ENCODE results near the gene NCKAP5.

The NCKAP5 gene

GRCh38 chr2:133573491-133574162 lies 5.4 kb upstream of the NCKAP5 start:
- no peak for DNase-seq

DNA sequence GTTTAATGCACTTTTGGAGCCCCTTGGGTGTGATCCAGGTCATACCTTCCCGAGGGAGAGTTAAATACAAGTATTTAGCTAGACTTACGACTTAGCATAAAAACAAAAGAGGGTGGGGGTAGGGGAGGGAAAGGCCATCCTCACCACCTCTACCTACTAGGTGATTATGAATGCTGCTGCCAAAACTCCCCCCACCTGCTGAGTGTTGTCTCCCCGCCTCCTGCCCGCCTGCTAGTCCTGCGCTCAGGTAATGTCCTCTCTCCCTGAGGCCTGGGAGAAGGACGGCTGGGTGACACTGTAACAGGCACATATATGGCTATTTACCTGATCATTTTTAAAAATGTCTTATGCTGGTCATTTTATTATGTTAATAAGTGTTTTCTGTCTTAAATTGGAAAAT lies 3.0 kb upstream of the NCKAP5 start:
- DNase-seq: no peak

- no peak for DNase-seq
These were observed 2.3 kb upstream of the NCKAP5 start for GRCh38 chr2:133570542-133570941.

GRCh38 chr2:133569286-133569830 lies 1.1 kb upstream of the NCKAP5 start:
- DNase-seq: no peak

- no peak for DNase-seq
These were observed 335 bp upstream of the NCKAP5 start for GRCh38 chr2:133568598-133568997.

DNA sequence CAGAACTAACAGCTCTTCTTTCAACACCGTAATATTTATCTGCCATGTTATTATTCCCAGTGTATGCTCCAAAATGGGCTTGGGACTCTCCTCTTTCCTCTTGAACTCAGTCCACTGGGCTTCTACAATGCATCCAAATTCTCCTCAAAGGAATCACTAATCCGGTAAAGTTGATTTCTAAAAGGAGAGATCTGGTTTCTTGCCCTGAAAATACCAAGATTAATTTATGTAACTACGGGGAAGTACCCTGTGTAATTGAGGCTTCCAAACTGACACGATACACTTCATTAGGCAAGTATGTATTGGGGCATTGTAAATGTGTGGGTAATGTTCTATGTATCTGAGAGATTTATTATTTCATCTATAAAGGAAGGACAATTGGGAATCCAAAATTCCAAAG lies 5.7 kb downstream of the NCKAP5 start:
- DNase-seq: no peak

- no peak for DNase-seq
These were observed 7.0 kb downstream of the NCKAP5 start for GRCh38 chr2:133561045-133561852.

GRCh38 chr2:133557614-133558013 lies 10.6 kb downstream of the NCKAP5 start:
- DNase-seq: no peak

- DNase-seq: no peak
These were observed 14.3 kb downstream of the NCKAP5 start for GRCh38 chr2:133553838-133554408.

DNA sequence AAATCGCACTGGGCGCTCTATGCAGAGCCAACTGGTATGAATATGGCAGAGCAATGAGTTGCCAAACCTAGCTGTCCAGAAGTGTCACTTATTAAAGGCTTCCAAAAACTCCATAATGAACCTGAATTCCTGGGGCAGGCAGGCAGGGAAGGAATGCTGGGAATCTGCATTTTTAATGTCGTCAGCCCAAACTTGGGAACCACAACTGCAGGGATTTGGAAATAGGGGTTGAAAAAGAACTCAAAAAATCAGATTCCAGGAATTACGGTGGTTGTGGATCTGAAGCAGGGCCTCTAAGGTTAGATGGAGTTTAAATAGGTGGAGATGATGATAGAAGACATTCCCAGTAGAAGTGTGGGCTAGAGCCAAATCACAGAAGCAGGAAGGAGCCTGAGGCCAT lies 15.0 kb downstream of the NCKAP5 start:
- no peak for DNase-seq

- DNase-seq: no peak
These were observed 15.4 kb downstream of the NCKAP5 start for GRCh38 chr2:133552821-133553220.

DNA sequence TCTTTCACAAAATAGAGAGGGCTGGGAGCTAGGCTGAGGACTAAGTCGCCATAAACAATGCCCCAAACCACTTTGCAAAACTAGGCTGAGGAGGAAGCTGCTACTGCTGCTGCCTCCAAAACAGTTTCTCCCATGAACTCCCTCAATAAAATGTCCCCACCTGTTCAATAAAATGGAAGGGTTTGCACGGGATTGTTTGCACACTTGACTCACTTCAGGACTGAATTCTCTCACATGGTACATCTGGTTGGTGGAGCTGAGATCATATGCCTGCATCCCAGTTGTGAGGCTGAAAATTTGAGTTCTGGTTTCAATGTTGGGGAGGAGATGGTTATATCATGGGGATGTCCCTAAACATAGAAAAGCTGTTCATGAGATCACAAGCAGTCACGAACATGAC lies 26.5 kb downstream of the NCKAP5 start:
- no peak for DNase-seq

GRCh38 chr2:133541376-133541775 lies 26.9 kb downstream of the NCKAP5 start:
- DNase-seq: no peak

DNA sequence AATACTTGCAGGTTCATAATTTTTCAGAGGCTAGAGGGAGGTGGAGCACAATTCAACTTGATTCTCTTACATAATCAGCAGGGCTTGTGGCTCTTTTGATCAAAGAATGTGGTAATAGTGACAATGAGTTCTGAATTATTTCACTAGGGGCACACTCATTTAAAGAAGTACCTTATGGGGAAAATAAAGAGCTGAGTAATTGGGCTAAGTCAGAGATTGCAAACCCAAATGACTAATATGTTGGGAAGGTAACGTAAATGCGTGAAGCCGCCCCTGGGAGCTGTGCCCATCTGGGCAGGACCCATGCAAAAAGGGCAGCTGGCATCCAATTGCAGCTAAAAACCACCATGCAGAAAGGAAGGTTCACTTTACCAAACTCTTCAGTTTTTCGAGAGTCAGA lies 35.3 kb downstream of the NCKAP5 start:
- no peak for DNase-seq

GRCh38 chr2:133531382-133531781 lies 36.9 kb downstream of the NCKAP5 start:
- no peak for DNase-seq

- no peak for DNase-seq
These were observed 37.6 kb downstream of the NCKAP5 start for GRCh38 chr2:133530645-133531044.

DNA sequence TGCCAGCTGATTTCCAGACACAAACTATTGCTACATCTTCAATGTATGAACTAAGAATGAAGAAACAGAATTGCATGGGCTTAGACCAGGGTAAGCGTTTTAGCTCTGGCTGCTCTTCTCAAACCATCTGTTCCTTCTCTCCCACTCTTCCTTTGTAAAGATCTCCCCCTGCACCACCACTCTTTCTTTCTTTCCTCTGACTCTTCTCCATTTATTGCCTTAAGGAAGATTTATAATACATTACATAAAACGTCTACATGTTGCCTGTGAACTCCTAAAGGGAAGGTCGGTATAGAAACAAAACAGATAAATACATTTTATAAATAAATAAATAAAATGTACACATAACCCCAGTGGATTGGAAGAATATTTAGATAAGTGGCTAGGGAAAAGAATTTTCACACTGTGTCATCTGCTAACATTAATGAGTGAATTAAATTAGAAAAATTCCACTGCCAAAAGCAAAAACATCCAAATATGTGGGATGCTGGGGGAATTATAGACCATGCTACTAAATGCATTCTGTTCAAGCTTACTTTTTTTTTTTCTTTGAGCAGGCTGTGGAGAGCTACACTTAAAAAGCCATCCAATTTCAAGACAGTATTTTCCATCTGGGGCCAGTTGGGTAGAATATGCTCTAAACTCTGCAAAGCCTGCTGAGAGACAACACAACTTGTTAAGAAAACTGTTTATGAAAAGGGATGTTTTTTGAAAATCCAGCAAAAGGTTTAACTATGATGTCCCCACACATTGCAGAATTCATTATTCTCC lies 41.5 kb downstream of the NCKAP5 start:
- DNase-seq: no peak

DNA sequence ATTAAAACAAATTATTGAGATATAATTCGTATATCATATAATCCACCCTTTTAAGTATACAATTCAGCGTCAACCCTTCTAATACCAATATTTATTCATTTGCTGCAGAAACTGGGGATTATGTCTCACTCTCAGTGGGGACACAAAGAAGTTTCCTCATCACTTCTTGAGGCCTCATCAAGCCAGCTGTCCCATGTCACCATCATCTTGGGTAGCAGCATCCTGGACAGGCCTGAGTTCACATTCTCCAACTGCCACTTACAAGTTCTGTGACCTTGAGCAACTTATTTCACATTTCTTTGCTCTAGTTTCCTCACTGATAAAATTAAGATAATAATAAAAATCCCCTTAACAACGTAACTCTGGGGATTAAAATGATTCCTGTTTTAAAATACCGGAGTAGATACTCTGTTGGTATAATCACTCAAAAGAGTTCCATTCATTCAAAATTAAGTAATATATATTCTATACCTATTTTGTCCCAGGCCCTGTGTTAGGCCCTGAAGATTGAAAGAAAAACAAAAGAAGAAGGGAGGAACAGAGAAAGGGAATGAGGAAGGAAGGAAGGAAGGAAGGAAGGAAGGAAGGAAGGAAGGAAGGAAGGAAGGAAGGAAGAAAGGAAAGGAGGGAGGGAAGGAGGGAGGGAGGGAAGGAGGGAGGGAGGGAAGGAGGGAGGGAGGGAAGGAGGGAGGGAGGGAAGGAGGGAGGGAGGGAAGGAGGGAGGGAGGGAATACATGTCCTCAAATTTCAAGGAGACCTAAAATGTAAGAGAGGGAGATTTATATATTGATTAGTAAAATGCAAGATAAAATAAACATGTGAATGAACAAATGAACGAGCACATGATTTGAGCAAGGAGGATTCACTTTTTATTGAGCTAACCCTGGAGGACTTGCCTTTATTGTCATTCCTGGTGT lies 42.4 kb downstream of the NCKAP5 start:
- DNase-seq: no peak

DNA sequence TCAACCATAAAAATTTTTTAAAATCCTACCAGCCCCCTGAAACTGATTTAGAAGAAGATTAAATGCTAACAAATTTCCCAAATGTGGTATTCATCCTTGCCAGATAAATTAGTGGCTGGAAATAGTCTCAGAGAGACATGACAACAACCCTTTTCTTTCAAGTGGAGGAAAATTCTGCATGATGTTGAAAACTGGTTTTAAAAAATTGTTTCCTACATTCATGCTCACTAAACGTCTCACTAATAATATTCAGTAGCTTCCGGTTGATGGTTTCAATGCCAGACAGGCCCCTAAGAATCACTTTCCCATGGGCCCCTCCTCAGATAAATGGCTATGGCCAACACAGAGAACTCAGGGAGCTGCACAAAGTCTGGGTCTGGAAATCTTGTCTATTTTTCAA lies 43.2 kb downstream of the NCKAP5 start:
- no peak for DNase-seq

GRCh38 chr2:133523406-133523805 lies 44.9 kb downstream of the NCKAP5 start:
- no peak for DNase-seq

- DNase-seq: no peak
These were observed 46.1 kb downstream of the NCKAP5 start for GRCh38 chr2:133522204-133522603.

DNA sequence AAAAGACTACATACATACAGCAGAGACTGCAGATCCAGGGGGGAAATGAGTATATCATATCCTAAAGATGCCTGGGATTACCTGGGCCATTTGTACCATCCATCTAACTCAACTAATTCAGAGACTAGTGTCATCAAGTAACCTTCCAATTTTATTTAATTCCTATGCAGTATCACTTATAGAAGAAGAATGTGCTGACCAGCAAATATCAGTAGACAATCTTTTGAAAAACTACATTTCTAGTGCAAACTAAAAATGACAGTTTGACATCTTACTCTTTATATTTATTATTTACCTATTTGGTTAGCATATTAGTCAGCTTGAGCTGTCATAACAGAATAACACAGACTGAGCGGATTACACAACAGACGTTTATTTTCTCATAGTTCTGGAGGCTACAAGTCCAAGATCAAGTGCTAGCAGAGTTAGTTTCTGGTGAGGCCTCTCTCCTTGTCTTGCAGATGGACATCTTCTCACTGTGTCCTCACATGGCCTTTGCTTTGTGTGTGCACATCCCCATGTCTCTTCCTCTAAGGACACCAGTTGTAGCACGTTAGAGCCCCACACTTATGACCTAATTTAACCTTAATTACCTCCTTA lies 47.0 kb downstream of the NCKAP5 start:
- DNase-seq: no peak
